Neural cell (in vitro differentiated cells): ENCODE results near the gene PRSS21. TPM values are rescaled to one million over a fixed set of nuclear protein-coding genes. Genes with fewer than 3 reads are reported as not detected.

Experiments
- H2AFZ ChIP-seq: fragments of 200-600, 300-800 bp; sonication (generic), shearing (Covaris generic); 2 replicates; pipeline ENCODE4 v1.6.0; 2014; ENCODE audit warnings: low read depth, mild to moderate bottlenecking, antibody characterized with exemption, low read length, moderate library complexity
- H3F3A ChIP-seq: fragments of 200-600 bp; shearing (Covaris generic); 2 replicates; pipeline ENCODE4 v1.6.1; 2016; ENCODE audit warnings: mild to moderate bottlenecking, moderate library complexity, mixed read lengths, antibody characterized with exemption, low read length; ENCODE audit not compliant: insufficient read depth, poor library complexity, severe bottlenecking
- H3K27ac ChIP-seq: fragments of 200-600, 300-800 bp; sonication (generic), shearing (Covaris generic); 2 replicates; pipeline ENCODE4 v1.5.1; 2014; ENCODE audit warnings: mild to moderate bottlenecking, low read length, moderate library complexity
- H3K27me3 ChIP-seq: fragments of 300-800, 200-600 bp; sonication (generic), shearing (Covaris generic); 2 replicates; pipeline ENCODE4 v1.6.0; 2014; ENCODE audit warnings: mild to moderate bottlenecking, low read depth, low read length, moderate library complexity; ENCODE audit not compliant: insufficient read depth
- H3K36me3 ChIP-seq: fragments of 300-800, 200-600 bp; sonication (generic), shearing (Covaris generic); 2 replicates; pipeline ENCODE4 v1.5.1; 2014; ENCODE audit warnings: mild to moderate bottlenecking, antibody characterized with exemption, low read length, moderate library complexity; ENCODE audit not compliant: insufficient read depth
- H3K4me2 ChIP-seq: fragments of 300-800, 200-600 bp; sonication (generic), shearing (Covaris generic); 2 replicates; pipeline ENCODE4 v1.6.0; 2014; ENCODE audit warnings: mild to moderate bottlenecking, low read length
- H3K4me3 ChIP-seq: fragments of 300-800, 200-600 bp; sonication (generic), shearing (Covaris generic); 2 replicates; pipeline ENCODE4 v1.5.1; 2014; ENCODE audit warnings: mild to moderate bottlenecking, low read length, moderate library complexity
- H3K79me2 ChIP-seq: fragments of 200-600 bp; shearing (Covaris generic); replicated peaks from 2 replicates; pipeline ENCODE4 v1.6.0; 2014; ENCODE audit warnings: mild to moderate bottlenecking, low read length, moderate library complexity; ENCODE audit not compliant: insufficient read depth
- H3K9ac ChIP-seq: fragments of 300-800, 200-600 bp; sonication (generic), shearing (Covaris generic); 2 replicates; pipeline ENCODE4 v1.6.1; 2016; ENCODE audit warnings: mild to moderate bottlenecking, low read length, mixed read lengths
- H3K9me2 ChIP-seq: fragments of 200-600 bp; shearing (Covaris generic); 2 replicates; pipeline ENCODE4 v1.6.1; 2016; ENCODE audit warnings: mild to moderate bottlenecking, low read length, mixed read lengths; ENCODE audit not compliant: insufficient read depth
- H3K9me3 ChIP-seq: fragments of 200-600, 300-800 bp; sonication (generic), shearing (Covaris generic); 2 replicates; pipeline ENCODE4 v1.6.1; 2016; ENCODE audit warnings: mild to moderate bottlenecking, mixed run types, low read length, moderate library complexity, mixed read lengths
- H4K20me1 ChIP-seq: fragments of 200-600 bp; shearing (Covaris generic); 2 replicates; pipeline ENCODE4 v1.6.1; 2016; ENCODE audit warnings: mild to moderate bottlenecking, mixed run types; ENCODE audit not compliant: insufficient read depth
- EP300 ChIP-seq: fragments of 450-650 bp; conservative IDR thresholded peaks from 2 replicates; pipeline ENCODE4 v1.6.1; 2014; ENCODE audit warnings: antibody characterized with exemption, mild to moderate bottlenecking, moderate library complexity; ENCODE audit not compliant: poor library complexity, severe bottlenecking
- EZH2 ChIP-seq: fragments of 200-600, 300-800 bp; shearing (Covaris generic), sonication (generic); IDR thresholded peaks from 2 replicates; pipeline ENCODE4 v1.6.1; 2014; ENCODE audit warnings: antibody characterized with exemption, low read length, borderline replicate concordance, mild to moderate bottlenecking; ENCODE audit not compliant: insufficient read depth, poor library complexity, severe bottlenecking
- MXI1 ChIP-seq: fragments of 450-650 bp; conservative IDR thresholded peaks from 2 replicates; pipeline ENCODE4 v1.6.1; 2014; ENCODE audit warnings: antibody characterized with exemption, mild to moderate bottlenecking; ENCODE audit not compliant: poor library complexity, severe bottlenecking
- POLR2AphosphoS5 ChIP-seq: IDR thresholded peaks from 2 replicates; pipeline ENCODE4 v1.6.1; 2012
- RAD21 ChIP-seq: fragments of 450-650 bp; conservative IDR thresholded peaks from 2 replicates; pipeline ENCODE4 v1.6.1; 2014; ENCODE audit warnings: antibody characterized with exemption, mild to moderate bottlenecking, moderate library complexity
- REST ChIP-seq: IDR thresholded peaks from 2 replicates; pipeline ENCODE4 v1.6.1; 2012; ENCODE audit warnings: borderline replicate concordance
- SMC3 ChIP-seq: fragments of 450-650 bp; conservative IDR thresholded peaks from 2 replicates; pipeline ENCODE4 v1.6.1; 2014; ENCODE audit warnings: antibody characterized with exemption, mild to moderate bottlenecking, moderate library complexity; ENCODE audit not compliant: poor library complexity
- TAF1 ChIP-seq: IDR thresholded peaks from 2 replicates; pipeline ENCODE4 v1.6.1; 2012; ENCODE audit warnings: low read depth
- polyA plus RNA-seq: library from polyadenylated mRNA; depleted of rRNA; stranded (reverse); fragments of >200 nt; gene quantifications from 2 replicates; pipeline ENCODE4 v1.2.3, GENCODE V29; 2014
- TF ChIP-seq, protein P1 (sequence below): fragments of 450-650 bp; IDR thresholded peaks from 2 replicates; pipeline ENCODE4 v1.5.1; 2014; ENCODE audit warnings: antibody characterized with exemption, mild to moderate bottlenecking, moderate library complexity; ENCODE audit not compliant: poor library complexity, severe bottlenecking

Gene PRSS21
- polyA plus RNA-seq, 1 donor from 2014 or later = not detected

GRCh38 chr16:2785101-2785991, 31.7 kb upstream of the PRSS21 start:
- Histone ChIP-seq H3K4me3 (no peak overlapping the region), H3K9me2 (no peaks in the 10 kb centered on the region), H4K20me1 (no peaks in the 10 kb centered on the region), H3K9me3 (no peaks in the 10 kb centered on the region), H3K79me2 (no peaks in the 10 kb centered on the region), H2AFZ (no peak overlapping the region), H3K27ac (no peak overlapping the region), H3K9ac (no peak overlapping the region), H3K27me3 (no peaks in the 10 kb centered on the region), H3F3A (no peaks in the 10 kb centered on the region), H3K36me3 (no peaks in the 10 kb centered on the region), H3K4me2 (no peak overlapping the region)
- TF ChIP-seq RAD21 (no peak), REST (no peak), EZH2 (no peak), EP300 (no peak), SMC3 (no peak)
- TF ChIP-seq, protein P1, sequence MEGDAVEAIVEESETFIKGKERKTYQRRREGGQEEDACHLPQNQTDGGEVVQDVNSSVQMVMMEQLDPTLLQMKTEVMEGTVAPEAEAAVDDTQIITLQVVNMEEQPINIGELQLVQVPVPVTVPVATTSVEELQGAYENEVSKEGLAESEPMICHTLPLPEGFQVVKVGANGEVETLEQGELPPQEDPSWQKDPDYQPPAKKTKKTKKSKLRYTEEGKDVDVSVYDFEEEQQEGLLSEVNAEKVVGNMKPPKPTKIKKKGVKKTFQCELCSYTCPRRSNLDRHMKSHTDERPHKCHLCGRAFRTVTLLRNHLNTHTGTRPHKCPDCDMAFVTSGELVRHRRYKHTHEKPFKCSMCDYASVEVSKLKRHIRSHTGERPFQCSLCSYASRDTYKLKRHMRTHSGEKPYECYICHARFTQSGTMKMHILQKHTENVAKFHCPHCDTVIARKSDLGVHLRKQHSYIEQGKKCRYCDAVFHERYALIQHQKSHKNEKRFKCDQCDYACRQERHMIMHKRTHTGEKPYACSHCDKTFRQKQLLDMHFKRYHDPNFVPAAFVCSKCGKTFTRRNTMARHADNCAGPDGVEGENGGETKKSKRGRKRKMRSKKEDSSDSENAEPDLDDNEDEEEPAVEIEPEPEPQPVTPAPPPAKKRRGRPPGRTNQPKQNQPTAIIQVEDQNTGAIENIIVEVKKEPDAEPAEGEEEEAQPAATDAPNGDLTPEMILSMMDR = no peak

- no peaks in the 10 kb centered on the region for H3K9me3 ChIP-seq
- H3K27me3 ChIP-seq = no peaks in the 10 kb centered on the region
- H3K9me2 ChIP-seq = no peaks in the 10 kb centered on the region
- no peak overlapping the region for H3K4me2 ChIP-seq
- H3F3A ChIP-seq = no peaks in the 10 kb centered on the region
- H3K9ac ChIP-seq = no peak overlapping the region
- H3K27ac ChIP-seq = no peak overlapping the region
- H3K79me2 ChIP-seq = no peaks in the 10 kb centered on the region
- no peak overlapping the region for H2AFZ ChIP-seq
- no peaks in the 10 kb centered on the region for H4K20me1 ChIP-seq
- TF ChIP-seq POLR2AphosphoS5 = no peak
- TF ChIP-seq TAF1 = no peak
- no peak for TF ChIP-seq SMC3
- TF ChIP-seq EZH2 = no peak
- TF ChIP-seq REST = no peak
- no peak for TF ChIP-seq MXI1
- TF ChIP-seq RAD21 = no peak
- TF ChIP-seq EP300 = no peak
- no peak overlapping the region for H3K4me3 ChIP-seq
- no peaks in the 10 kb centered on the region for H3K36me3 ChIP-seq
Observed at GRCh38 chr16:2786061-2786825, 30.8 kb upstream of the PRSS21 start.
